Stomach (tissue), 9 donors: ENCODE results near the gene METAP1. TPM values are rescaled to one million over a fixed set of nuclear protein-coding genes. Genes with fewer than 3 reads are reported as not detected.

ENCODE experiments used
- DNase-seq, 2 donors: peaks; one replicate each; pipeline versions ENCODE4 v3.0.0 to v3.0.0-alpha.2; 2013 to 2019
- H3K27ac ChIP-seq, 5 donors: fragments of 200-600 bp in 4 of 5; sonication (generic) in 4 of 5; one replicate each; pipeline ENCODE4 v1.5.1; 2013 to 2019; ENCODE audit warnings: mild to moderate bottlenecking in 1 of 5, moderate library complexity in 1 of 5
- H3K27me3 ChIP-seq, 3 donors: fragments of 200-600 bp; sonication (generic); one replicate each; pipeline ENCODE4 v1.5.1; 2017 to 2019; ENCODE audit warnings: mixed run types in 1 of 3
- H3K36me3 ChIP-seq, 4 donors: fragments of 200-600 bp; sonication (generic); 1 replicate in 3 of 4; 2 replicates in 1 of 4; pipeline ENCODE4 v1.5.1; 2016 to 2019
- H3K4me1 ChIP-seq, 4 donors: fragments of 200-600 bp; sonication (generic); one replicate each; pipeline ENCODE4 v1.5.1; 2016 to 2019
- H3K4me3 ChIP-seq, 4 donors: fragments of 200-600 bp; sonication (generic) in 3 of 4; one replicate each; pipeline ENCODE4 v1.5.1; 2016 to 2019; ENCODE audit warnings: mild to moderate bottlenecking in 1 of 4
- H3K9me3 ChIP-seq, 4 donors: fragments of 200-600 bp; sonication (generic); one replicate each; pipeline ENCODE4 v1.5.1; 2016 to 2019
- EP300 ChIP-seq: sonication (generic); formaldehyde crosslinking; IDR thresholded peaks from one replicate; pipeline ENCODE4 v1.6.1; 2017; ENCODE audit warnings: antibody characterized with exemption
- POLR2A ChIP-seq, 4 donors: fragments of 450-650 bp; IDR thresholded peaks; one replicate each; pipeline ENCODE4 v1.6.1; 2016; ENCODE audit warnings: antibody characterized with exemption in 4 of 4, control low read depth in 2 of 4, mild to moderate bottlenecking in 1 of 4, moderate library complexity in 1 of 4
- POLR2AphosphoS5 ChIP-seq, 3 donors: sonication (generic); formaldehyde crosslinking; IDR thresholded peaks; one replicate each; pipeline ENCODE4 v1.6.1; 2016; ENCODE audit warnings: antibody characterized with exemption in 3 of 3
- WGBS, 5 donors: extraction: QIAGEN DNeasy Blood & Tissue Kit in 3 of 5; methylation state at CpG; one replicate each; pipeline versions ENCODE4 v1.1.5 to v1.1.7; 2013 to 2018; 5-methylcytosine and 5-hydroxymethylcytosine counted together
- intact Hi-C: fragments of 100-400 bp; cut with DNase I; formaldehyde crosslinking; loops from one replicate; pipeline ENCODE4 v1.15.1; 2023; ENCODE audit warnings: low total_unique reads
- polyA plus RNA-seq, 3 donors: library from polyadenylated mRNA; stranded (reverse); fragments of 200-250 nt; gene quantifications; one replicate each; pipeline ENCODE4 v1.2.3, GENCODE V29; 2013
- total RNA-seq, 5 donors: library from RNA; depleted of rRNA; stranded (reverse); fragments of >200 nt; gene quantifications; one replicate each; pipeline versions ENCODE4 v1.1.0 to v1.2.3, GENCODE V29; 2014 to 2016
- TF ChIP-seq, protein P1 (sequence below), 7 experiments: fragments of 450-650 bp in 4 of 7; fragments of 200-600 bp in 3 of 7; sonication (generic) in 3 of 7; IDR thresholded peaks; one replicate each; pipeline ENCODE4 v1.5.1; 2016 to 2019; ENCODE audit warnings: antibody characterized with exemption in 7 of 7, control low read depth in 2 of 7, mild to moderate bottlenecking in 1 of 7
- donor health status: healthy with polysubstance abuse.
- donor health status: Bipolar disorder and iron deficiency.
- donor health status: healthy.

METAP1 gene
- total and polyA plus RNA-seq, 8 donors: 1.8 to 64.3 (median 32.3) TPM

DNA sequence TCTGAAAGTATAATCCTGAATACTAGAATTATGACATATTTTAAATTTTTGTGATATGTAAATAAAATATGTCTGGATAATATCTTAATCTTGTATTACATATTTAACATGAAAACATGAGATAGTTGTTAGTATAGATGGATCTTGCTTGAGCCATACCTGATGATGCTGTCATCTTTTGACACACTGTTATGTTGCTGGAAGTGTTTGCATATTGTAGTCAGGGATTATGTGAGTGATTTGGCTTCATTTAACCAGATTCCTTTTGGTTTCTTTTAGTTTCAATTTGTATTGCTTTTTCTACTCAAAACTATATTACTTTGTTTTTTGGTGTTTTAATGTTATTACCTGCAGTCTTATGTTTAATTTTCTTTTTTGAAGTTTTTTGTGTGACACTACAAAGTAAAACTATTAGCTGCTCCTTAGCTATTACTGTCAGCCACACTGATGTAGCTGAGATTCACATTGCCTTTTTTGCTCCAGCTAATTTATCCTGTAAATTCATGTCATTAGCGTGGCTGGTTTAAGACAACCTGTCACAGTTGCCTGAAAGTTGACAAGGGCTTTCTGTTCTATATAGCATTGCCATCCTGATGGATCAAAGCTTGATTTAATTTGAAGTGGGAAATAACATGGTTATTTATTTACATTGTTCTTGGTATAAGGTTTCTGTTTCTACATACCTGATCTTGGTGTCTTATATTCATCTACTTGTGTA, 33.7 kb downstream of the METAP1 start:
- whole genome bisulfite sequencing, 5 donors: 0 to 90% (median 68%) methylated on average over 1 of the region's 1 CpG
- no peaks in the 10 kb centered on the region for H3K36me3 ChIP-seq
- H3K9me3 ChIP-seq: no peaks in the 10 kb centered on the region
- DNase-seq: no peak
- intact Hi-C loops: no loop called here
- no peaks in the 10 kb centered on the region for H3K27me3 ChIP-seq
- no peak overlapping the region for H3K27ac ChIP-seq
- TF ChIP-seq POLR2A (IDR thresholded peaks at IDR 0.05) (no peak), POLR2AphosphoS5 (IDR thresholded peaks at IDR 0.05) (no peak), EP300 (no peak)
- TF ChIP-seq, protein P1, sequence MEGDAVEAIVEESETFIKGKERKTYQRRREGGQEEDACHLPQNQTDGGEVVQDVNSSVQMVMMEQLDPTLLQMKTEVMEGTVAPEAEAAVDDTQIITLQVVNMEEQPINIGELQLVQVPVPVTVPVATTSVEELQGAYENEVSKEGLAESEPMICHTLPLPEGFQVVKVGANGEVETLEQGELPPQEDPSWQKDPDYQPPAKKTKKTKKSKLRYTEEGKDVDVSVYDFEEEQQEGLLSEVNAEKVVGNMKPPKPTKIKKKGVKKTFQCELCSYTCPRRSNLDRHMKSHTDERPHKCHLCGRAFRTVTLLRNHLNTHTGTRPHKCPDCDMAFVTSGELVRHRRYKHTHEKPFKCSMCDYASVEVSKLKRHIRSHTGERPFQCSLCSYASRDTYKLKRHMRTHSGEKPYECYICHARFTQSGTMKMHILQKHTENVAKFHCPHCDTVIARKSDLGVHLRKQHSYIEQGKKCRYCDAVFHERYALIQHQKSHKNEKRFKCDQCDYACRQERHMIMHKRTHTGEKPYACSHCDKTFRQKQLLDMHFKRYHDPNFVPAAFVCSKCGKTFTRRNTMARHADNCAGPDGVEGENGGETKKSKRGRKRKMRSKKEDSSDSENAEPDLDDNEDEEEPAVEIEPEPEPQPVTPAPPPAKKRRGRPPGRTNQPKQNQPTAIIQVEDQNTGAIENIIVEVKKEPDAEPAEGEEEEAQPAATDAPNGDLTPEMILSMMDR (IDR thresholded peaks at IDR 0.05): no peak
- no peak overlapping the region for H3K4me3 ChIP-seq
- H3K4me1 ChIP-seq: peaks cover 0 to 33% (median 19%) of the 10 kb centered on the region in 4 donors

DNA sequence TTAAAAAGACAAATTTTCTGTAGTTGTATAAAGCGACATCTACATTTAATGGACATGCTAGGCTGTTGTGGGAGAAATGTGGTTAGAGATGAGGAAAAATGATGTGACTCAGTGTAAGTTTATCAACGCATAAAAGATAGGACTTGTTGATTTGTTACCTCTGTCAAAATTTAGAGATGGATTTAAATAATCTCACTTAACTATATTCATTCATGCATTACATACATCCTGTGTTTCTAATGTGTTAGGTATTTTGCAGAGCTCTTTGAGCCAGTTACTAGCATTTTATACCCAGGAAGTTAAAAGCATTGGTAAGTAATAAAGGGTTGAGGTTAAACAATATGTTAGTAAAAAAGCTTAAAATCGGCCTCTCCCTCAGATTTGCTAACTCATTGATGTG, 34.3 kb downstream of the METAP1 start:
- DNase-seq: no peak
- 78 to 90% (median 88%) methylated on average over 3 of the region's 3 CpGs for WGBS, 5 donors
- H3K9me3 ChIP-seq: no peaks in the 10 kb centered on the region
- no peak overlapping the region for H3K27ac ChIP-seq
- no peaks in the 10 kb centered on the region for H3K36me3 ChIP-seq
- H3K27me3 ChIP-seq: no peaks in the 10 kb centered on the region
- H3K4me3 ChIP-seq: no peak overlapping the region
- peaks cover 0 to 27% (median 14%) of the 10 kb centered on the region in 4 donors for H3K4me1 ChIP-seq
- intact Hi-C loops: no loop called here
- TF ChIP-seq POLR2AphosphoS5 (IDR thresholded peaks at IDR 0.05) (no peak), POLR2A (IDR thresholded peaks at IDR 0.05) (no peak), EP300 (no peak)
- TF ChIP-seq, protein P1 (IDR thresholded peaks at IDR 0.05): no peak

DNA sequence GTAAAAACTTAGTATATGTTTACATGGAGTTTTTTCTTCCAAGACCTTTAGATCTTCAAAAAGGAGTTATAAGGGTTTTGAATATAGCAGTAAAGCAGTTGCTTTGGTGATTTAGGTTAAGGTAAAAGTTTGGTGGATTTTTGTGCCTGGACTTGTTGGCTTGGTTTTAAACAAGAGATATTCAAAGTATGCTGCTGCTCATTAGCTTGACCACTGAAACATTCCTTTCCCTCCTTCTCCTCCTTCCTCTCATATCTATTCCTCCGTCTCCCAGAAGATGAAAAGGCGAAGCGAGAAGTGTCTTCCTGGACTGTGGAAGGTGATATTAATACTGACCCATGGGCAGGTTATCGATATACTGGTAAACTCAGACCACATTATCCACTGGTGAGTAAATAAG, 38.4 kb downstream of the METAP1 start:
- no peaks in the 10 kb centered on the region for H3K36me3 ChIP-seq
- no peak for DNase-seq
- intact Hi-C loops: no loop called here
- H3K27ac ChIP-seq: no peak overlapping the region
- H3K9me3 ChIP-seq: peaks cover 0 to 7% (median 2%) of the 10 kb centered on the region in 4 donors
- no peak overlapping the region for H3K4me3 ChIP-seq
- WGBS, 5 donors: 94 to 99% (median 96%) methylated on average over 4 of the region's 4 CpGs
- H3K27me3 ChIP-seq: no peaks in the 10 kb centered on the region
- TF ChIP-seq, protein P1 (IDR thresholded peaks at IDR 0.05): no peak
- TF ChIP-seq POLR2A (IDR thresholded peaks at IDR 0.05) (no peak), EP300 (no peak), POLR2AphosphoS5 (IDR thresholded peaks at IDR 0.05) (no peak)
- H3K4me1 ChIP-seq: peaks cover 0 to 5% (median 2%) of the 10 kb centered on the region in 4 donors

DNA sequence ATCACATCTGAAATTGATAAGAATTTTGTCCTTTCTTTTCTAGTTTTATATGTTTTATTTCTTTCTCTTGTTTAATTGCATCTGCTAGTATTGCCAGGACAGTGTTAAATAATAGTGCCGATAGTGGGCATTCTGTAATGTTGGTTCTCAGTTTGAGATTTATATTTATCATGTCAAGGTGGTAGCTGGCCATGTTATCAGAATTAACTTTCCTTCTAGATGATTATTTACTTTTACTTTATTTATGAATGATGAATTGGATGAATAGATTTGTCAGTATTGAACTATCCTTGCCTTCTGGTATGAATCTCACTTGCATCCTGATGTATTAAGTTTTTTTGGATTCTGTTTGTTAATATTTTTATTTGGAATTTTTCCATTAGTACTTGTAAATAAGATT, 42.7 kb downstream of the METAP1 start:
- Histone ChIP-seq H3K4me1 (no peaks in the 10 kb centered on the region), H3K27me3 (no peaks in the 10 kb centered on the region), H3K27ac (no peak overlapping the region), H3K36me3 (peaks cover 0 to 18% (median 12%) of the 10 kb centered on the region in 4 donors), H3K9me3 (peaks cover 0 to 7% (median 2%) of the 10 kb centered on the region in 4 donors), H3K4me3 (no peak overlapping the region)
- WGBS, 5 donors: 95 to 100% (median 97%) methylated on average over 1 of the region's 1 CpG
- intact Hi-C loops: no loop called here
- no peak for TF ChIP-seq EP300
- TF ChIP-seq, protein P1 (IDR thresholded peaks at IDR 0.05): no peak
- no peak for TF ChIP-seq POLR2AphosphoS5 (IDR thresholded peaks at IDR 0.05)
- TF ChIP-seq POLR2A (IDR thresholded peaks at IDR 0.05): no peak
- no peak for DNase-seq
